Measurements from ENCODE around the gene SPINK5.

Gene SPINK5

GRCh38 chr5:148060309-148060708 lies 3.5 kb upstream of the SPINK5 start:
- H3K27me3 ChIP-seq (replicated peaks; ENCODE audit: control insufficient read depth, insufficient read depth, low read length, poor library complexity, severe bottlenecking): no peaks in the 10 kb centered on the region
- H3K9me3 ChIP-seq (ENCODE audit: control insufficient read depth, low read length): no peaks in the 10 kb centered on the region
- no peaks in the 10 kb centered on the region for H3K4me1 ChIP-seq (ENCODE audit: control insufficient read depth, insufficient read depth, low read length, poor library complexity, severe bottlenecking)
- H3K27ac ChIP-seq (ENCODE audit: insufficient read depth, low read length, poor library complexity, severe bottlenecking): no peak overlapping the region
- H3K36me3 ChIP-seq (ENCODE audit: control insufficient read depth, insufficient read depth, low read length): no peaks in the 10 kb centered on the region
- no peak overlapping the region for H3K4me3 ChIP-seq (ENCODE audit: insufficient read depth, low read depth, low read length, poor library complexity, severe bottlenecking)
- DNase-seq: no peak

- Histone ChIP-seq H3K4me3 (ENCODE audit: insufficient read depth, low read depth, low read length, poor library complexity, severe bottlenecking) (no peak overlapping the region), H3K36me3 (ENCODE audit: control insufficient read depth, insufficient read depth, low read length) (no peaks in the 10 kb centered on the region), H3K27ac (ENCODE audit: insufficient read depth, low read length, poor library complexity, severe bottlenecking) (no peak overlapping the region), H3K27me3 (replicated peaks; ENCODE audit: control insufficient read depth, insufficient read depth, low read length, poor library complexity, severe bottlenecking) (no peaks in the 10 kb centered on the region), H3K9me3 (ENCODE audit: control insufficient read depth, low read length) (no peaks in the 10 kb centered on the region), H3K4me1 (ENCODE audit: control insufficient read depth, insufficient read depth, low read length, poor library complexity, severe bottlenecking) (no peaks in the 10 kb centered on the region)
- no peak for DNase-seq
These were observed 2.9 kb upstream of the SPINK5 start for GRCh38 chr5:148060881-148061280.

- no peak for DNase-seq
- no peak overlapping the region for H3K4me3 ChIP-seq (ENCODE audit: insufficient read depth, low read depth, low read length, poor library complexity, severe bottlenecking)
- H3K27ac ChIP-seq (ENCODE audit: insufficient read depth, low read length, poor library complexity, severe bottlenecking): no peak overlapping the region
- no peaks in the 10 kb centered on the region for H3K27me3 ChIP-seq (replicated peaks; ENCODE audit: control insufficient read depth, insufficient read depth, low read length, poor library complexity, severe bottlenecking)
- no peaks in the 10 kb centered on the region for H3K4me1 ChIP-seq (ENCODE audit: control insufficient read depth, insufficient read depth, low read length, poor library complexity, severe bottlenecking)
- no peaks in the 10 kb centered on the region for H3K9me3 ChIP-seq (ENCODE audit: control insufficient read depth, low read length)
- no peaks in the 10 kb centered on the region for H3K36me3 ChIP-seq (ENCODE audit: control insufficient read depth, insufficient read depth, low read length)
These were observed 6.8 kb downstream of the SPINK5 start for GRCh38 chr5:148070621-148071020.

DNA sequence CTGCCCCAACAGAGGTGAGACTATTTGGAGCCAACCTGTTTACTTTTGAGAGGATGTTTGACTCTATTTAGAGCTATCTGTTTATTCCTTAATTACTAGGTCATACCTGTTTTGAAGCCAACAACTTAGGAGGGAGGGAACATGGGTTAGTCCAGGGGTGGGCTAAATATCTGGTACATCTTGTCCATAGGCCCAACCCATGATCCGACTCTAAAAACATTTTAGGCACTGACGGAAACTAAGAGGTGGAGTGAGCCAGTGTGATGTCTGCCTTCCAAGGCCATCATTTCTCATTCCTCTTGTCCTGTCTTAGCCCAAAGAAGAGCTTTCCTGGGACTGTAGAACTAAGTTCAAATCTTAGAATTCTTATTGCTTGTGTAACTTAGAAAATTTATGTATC lies 8.4 kb downstream of the SPINK5 start:
- no peaks in the 10 kb centered on the region for H3K36me3 ChIP-seq (ENCODE audit: control insufficient read depth, insufficient read depth, low read length)
- no peak overlapping the region for H3K27ac ChIP-seq (ENCODE audit: insufficient read depth, low read length, poor library complexity, severe bottlenecking)
- H3K4me3 ChIP-seq (ENCODE audit: insufficient read depth, low read depth, low read length, poor library complexity, severe bottlenecking): no peak overlapping the region
- H3K27me3 ChIP-seq (replicated peaks; ENCODE audit: control insufficient read depth, insufficient read depth, low read length, poor library complexity, severe bottlenecking): no peaks in the 10 kb centered on the region
- H3K4me1 ChIP-seq (ENCODE audit: control insufficient read depth, insufficient read depth, low read length, poor library complexity, severe bottlenecking): no peaks in the 10 kb centered on the region
- DNase-seq: no peak
- no peaks in the 10 kb centered on the region for H3K9me3 ChIP-seq (ENCODE audit: control insufficient read depth, low read length)

DNA sequence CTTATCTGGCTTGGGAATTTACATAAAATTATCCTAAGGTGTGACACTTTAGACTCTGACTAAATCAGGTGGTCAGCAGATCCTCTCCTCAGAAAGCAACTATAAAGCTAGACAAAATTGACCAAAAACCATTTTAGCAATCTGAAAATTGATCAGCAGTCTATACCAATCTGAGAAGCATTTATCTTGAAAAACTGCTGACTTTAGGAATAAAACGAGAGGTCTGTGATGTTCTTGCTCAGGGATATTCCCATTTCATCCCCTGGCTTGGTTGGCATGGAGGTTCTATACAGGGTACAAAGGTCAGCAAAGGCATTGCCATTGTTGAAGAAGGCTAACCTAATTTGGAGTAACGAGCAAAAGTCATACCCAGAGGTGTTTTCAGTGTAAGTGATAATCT lies 11.7 kb downstream of the SPINK5 start:
- H3K9me3 ChIP-seq (ENCODE audit: control insufficient read depth, low read length): no peaks in the 10 kb centered on the region
- no peaks in the 10 kb centered on the region for H3K27me3 ChIP-seq (replicated peaks; ENCODE audit: control insufficient read depth, insufficient read depth, low read length, poor library complexity, severe bottlenecking)
- H3K4me3 ChIP-seq (ENCODE audit: insufficient read depth, low read depth, low read length, poor library complexity, severe bottlenecking): no peak overlapping the region
- no peak overlapping the region for H3K27ac ChIP-seq (ENCODE audit: insufficient read depth, low read length, poor library complexity, severe bottlenecking)
- no peaks in the 10 kb centered on the region for H3K4me1 ChIP-seq (ENCODE audit: control insufficient read depth, insufficient read depth, low read length, poor library complexity, severe bottlenecking)
- no peaks in the 10 kb centered on the region for H3K36me3 ChIP-seq (ENCODE audit: control insufficient read depth, insufficient read depth, low read length)
- DNase-seq: no peak

DNA sequence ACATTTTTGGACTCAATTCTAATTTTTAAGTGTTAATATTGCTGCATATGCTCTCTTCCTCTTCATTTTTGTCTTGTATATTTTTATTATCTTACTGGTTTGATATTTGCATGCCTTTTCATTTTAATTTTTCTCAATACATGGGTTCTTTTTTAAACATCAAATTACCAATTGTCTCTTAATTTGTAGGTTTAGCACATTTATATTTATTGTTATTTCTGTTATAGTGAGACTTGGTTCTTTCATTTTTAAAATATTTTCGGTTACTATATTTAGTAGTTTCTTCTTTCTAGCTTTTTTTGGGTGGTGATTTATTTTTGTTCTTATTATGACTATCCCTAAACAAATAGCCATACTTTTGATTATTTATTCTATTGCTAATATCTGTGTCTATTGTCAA lies 19.4 kb downstream of the SPINK5 start:
- Histone ChIP-seq H3K27me3 (replicated peaks; ENCODE audit: control insufficient read depth, insufficient read depth, low read length, poor library complexity, severe bottlenecking) (no peaks in the 10 kb centered on the region), H3K9me3 (ENCODE audit: control insufficient read depth, low read length) (no peaks in the 10 kb centered on the region), H3K4me3 (ENCODE audit: insufficient read depth, low read depth, low read length, poor library complexity, severe bottlenecking) (no peak overlapping the region), H3K4me1 (ENCODE audit: control insufficient read depth, insufficient read depth, low read length, poor library complexity, severe bottlenecking) (no peaks in the 10 kb centered on the region), H3K27ac (ENCODE audit: insufficient read depth, low read length, poor library complexity, severe bottlenecking) (no peak overlapping the region), H3K36me3 (ENCODE audit: control insufficient read depth, insufficient read depth, low read length) (no peaks in the 10 kb centered on the region)
- DNase-seq: no peak

GRCh38 chr5:148084269-148084668 lies 20.5 kb downstream of the SPINK5 start:
- H3K9me3 ChIP-seq (ENCODE audit: control insufficient read depth, low read length): no peaks in the 10 kb centered on the region
- no peak for DNase-seq

GRCh38 chr5:148085310-148085709 lies 21.5 kb downstream of the SPINK5 start:
- no peak overlapping the region for H3K4me3 ChIP-seq (ENCODE audit: insufficient read depth, low read depth, low read length, poor library complexity, severe bottlenecking)
- H3K27ac ChIP-seq (ENCODE audit: insufficient read depth, low read length, poor library complexity, severe bottlenecking): no peak overlapping the region
- no peaks in the 10 kb centered on the region for H3K4me1 ChIP-seq (ENCODE audit: control insufficient read depth, insufficient read depth, low read length, poor library complexity, severe bottlenecking)
- no peaks in the 10 kb centered on the region for H3K27me3 ChIP-seq (replicated peaks; ENCODE audit: control insufficient read depth, insufficient read depth, low read length, poor library complexity, severe bottlenecking)
- H3K36me3 ChIP-seq (ENCODE audit: control insufficient read depth, insufficient read depth, low read length): no peaks in the 10 kb centered on the region
- no peaks in the 10 kb centered on the region for H3K9me3 ChIP-seq (ENCODE audit: control insufficient read depth, low read length)
- DNase-seq: no peak

More at GRCh38 chr5:148084269-148084668, 20.5 kb downstream of the SPINK5 start:
- Histone ChIP-seq H3K27me3 (replicated peaks; ENCODE audit: control insufficient read depth, insufficient read depth, low read length, poor library complexity, severe bottlenecking) (no peaks in the 10 kb centered on the region), H3K4me3 (ENCODE audit: insufficient read depth, low read depth, low read length, poor library complexity, severe bottlenecking) (no peak overlapping the region), H3K27ac (ENCODE audit: insufficient read depth, low read length, poor library complexity, severe bottlenecking) (no peak overlapping the region), H3K4me1 (ENCODE audit: control insufficient read depth, insufficient read depth, low read length, poor library complexity, severe bottlenecking) (no peaks in the 10 kb centered on the region), H3K36me3 (ENCODE audit: control insufficient read depth, insufficient read depth, low read length) (no peaks in the 10 kb centered on the region)

DNA sequence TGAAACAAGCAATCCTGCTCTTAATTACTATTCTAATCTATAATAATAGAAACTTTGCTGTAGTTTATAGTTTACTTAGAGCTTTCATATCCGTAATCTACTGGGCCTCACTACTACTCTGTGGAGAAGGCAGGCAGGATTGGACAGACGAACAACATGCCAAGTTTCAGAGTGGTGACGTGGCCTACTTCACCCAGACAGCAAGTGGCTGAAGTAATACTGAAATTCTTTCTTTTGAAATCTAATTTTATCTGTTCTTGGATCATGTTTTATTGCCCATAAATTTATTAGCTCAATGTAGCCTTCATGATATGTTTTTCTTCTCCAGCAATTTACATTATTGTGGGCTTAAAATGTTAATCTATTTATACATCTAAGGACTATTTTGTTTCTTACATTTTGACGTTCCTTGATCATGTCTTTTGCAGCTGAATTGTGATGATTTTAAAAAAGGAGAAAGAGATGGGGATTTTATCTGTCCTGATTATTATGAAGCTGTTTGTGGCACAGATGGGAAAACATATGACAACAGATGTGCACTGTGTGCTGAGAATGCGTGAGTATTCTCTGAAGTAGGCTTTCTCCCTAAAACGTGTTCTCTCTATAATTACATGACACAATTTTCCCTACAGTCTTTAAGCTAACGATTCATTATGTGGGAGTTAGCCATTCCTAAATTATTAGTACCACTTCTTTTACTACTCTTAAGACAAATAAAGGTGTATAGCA lies 22.4 kb downstream of the SPINK5 start:
- no peak for DNase-seq
- Histone ChIP-seq H3K4me3 (ENCODE audit: insufficient read depth, low read depth, low read length, poor library complexity, severe bottlenecking) (no peak overlapping the region), H3K36me3 (ENCODE audit: control insufficient read depth, insufficient read depth, low read length) (no peaks in the 10 kb centered on the region), H3K27ac (ENCODE audit: insufficient read depth, low read length, poor library complexity, severe bottlenecking) (no peak overlapping the region), H3K27me3 (replicated peaks; ENCODE audit: control insufficient read depth, insufficient read depth, low read length, poor library complexity, severe bottlenecking) (no peaks in the 10 kb centered on the region), H3K4me1 (ENCODE audit: control insufficient read depth, insufficient read depth, low read length, poor library complexity, severe bottlenecking) (no peaks in the 10 kb centered on the region), H3K9me3 (ENCODE audit: control insufficient read depth, low read length) (no peaks in the 10 kb centered on the region)

DNA sequence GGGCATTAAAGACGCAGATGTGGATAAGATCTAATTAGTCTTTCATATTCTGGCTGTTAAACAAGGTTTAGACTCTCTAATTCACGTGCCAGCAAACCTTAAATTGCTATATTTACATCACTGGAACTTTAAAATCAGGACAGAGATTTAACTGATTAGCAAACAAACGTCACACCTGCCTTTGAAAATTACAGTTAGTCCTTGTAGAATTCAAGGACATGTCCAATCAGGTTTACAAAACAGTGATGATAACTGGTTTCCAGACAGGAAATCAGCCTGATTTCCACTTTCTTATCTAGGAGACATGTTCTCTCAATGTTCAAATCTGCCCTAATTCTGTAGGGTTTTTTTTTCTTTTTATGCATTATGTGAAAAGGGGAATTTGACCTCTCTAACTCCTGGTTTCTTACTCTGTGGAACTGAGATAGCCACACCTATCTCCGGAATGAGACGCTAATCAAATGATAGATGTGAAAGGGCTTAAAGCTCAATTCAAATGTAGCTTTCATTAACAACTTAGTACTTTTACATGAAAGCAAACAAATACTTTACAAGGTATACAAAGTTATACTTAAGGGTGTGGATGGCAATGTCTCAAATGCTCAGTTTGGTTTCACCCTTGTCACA lies 26.5 kb downstream of the SPINK5 start:
- DNase-seq: no peak
- Histone ChIP-seq H3K4me1 (ENCODE audit: control insufficient read depth, insufficient read depth, low read length, poor library complexity, severe bottlenecking) (no peaks in the 10 kb centered on the region), H3K9me3 (ENCODE audit: control insufficient read depth, low read length) (no peaks in the 10 kb centered on the region), H3K4me3 (ENCODE audit: insufficient read depth, low read depth, low read length, poor library complexity, severe bottlenecking) (no peak overlapping the region), H3K27me3 (replicated peaks; ENCODE audit: control insufficient read depth, insufficient read depth, low read length, poor library complexity, severe bottlenecking) (no peaks in the 10 kb centered on the region), H3K27ac (ENCODE audit: insufficient read depth, low read length, poor library complexity, severe bottlenecking) (no peak overlapping the region), H3K36me3 (ENCODE audit: control insufficient read depth, insufficient read depth, low read length) (no peaks in the 10 kb centered on the region)

Data from effector memory CD4-positive, alpha-beta T cell (primary cell).